K562 (cell line): Measurements from ENCODE around the gene TAS1R3. TPM values are rescaled to one million over a fixed set of nuclear protein-coding genes. Genes with fewer than 3 reads are reported as not detected.

Experiments used
- ATAC-seq: fragments of 200-7000 bp; cut with Tn5 transposase; 3 replicates; pipeline ENCODE4 v1.9.1; 2020; ENCODE audit warnings: moderate library complexity
- BruUV-seq: library from RNA; stranded (reverse); fragments of 400-500 nt; replicated peaks from 2 replicates; lab custom pipeline; 2021; lab: Mats Ljungman, UMichigan
- CTCF ChIA-PET: fragments of 300-600 bp; formaldehyde crosslinking; extraction: SDS; loops from one replicate; lab custom pipeline; 2021; ENCODE audit warnings: low intra/inter-chr PET ratio; lab: Yijun Ruan, JAX
- POLR2A ChIA-PET: fragments of 300-600, 350-650 bp; sonication (Branson Sonifier 250); formaldehyde crosslinking; extraction: SDS; loops from one replicate; lab custom pipeline; 2021; ENCODE audit warnings: antibody characterized with exemption, inconsistent platforms; lab: Yijun Ruan, JAX
- DNase-seq, 4 experiments: peaks; one replicate each; pipeline versions ENCODE4 v3.0.0 to v3.0.0-alpha.2; 2011 to 2018; ENCODE audit warnings: low spot score in 3 of 4, mixed read lengths in 3 of 4; ENCODE audit errors: extremely low read depth in 1 of 4
- FAIRE-seq: peaks from 2 replicates; lab custom pipeline; 2011; peaks lifted over from hg19 to GRCh38; lab: Jason Lieb, UNC
- H2AFZ ChIP-seq: 2 replicates; pipeline ENCODE4 v1.6.0; 2011; ENCODE audit warnings: low read depth, low read length, control low read depth, inconsistent platforms
- H3K27ac ChIP-seq: fragments of 200-600 bp; 3 replicates; pipeline ENCODE4 v1.8.0; 2011; ENCODE audit warnings: low read depth, mild to moderate bottlenecking, control low read depth, inconsistent platforms, low read length, moderate library complexity, mixed read lengths; ENCODE audit errors: extremely low read depth
- H3K27me3 ChIP-seq, 2 experiments: fragments of 300-600 bp in 1 of 2; 2 replicates in 1 of 2; 3 replicates in 1 of 2; pipeline versions ENCODE4 v1.6.0 to v1.8.0; 2011; ENCODE audit warnings: inconsistent platforms in 2 of 2, low read length in 2 of 2, mild to moderate bottlenecking in 1 of 2, mixed read lengths in 1 of 2, moderate library complexity in 1 of 2; ENCODE audit not compliant: control insufficient read depth in 2 of 2, insufficient read depth in 2 of 2
- H3K36me3 ChIP-seq: fragments of 300-600 bp; 3 replicates; pipeline ENCODE4 v1.8.0; 2011; ENCODE audit warnings: mild to moderate bottlenecking, low read length, inconsistent platforms; ENCODE audit not compliant: control insufficient read depth, insufficient read depth
- H3K4me1 ChIP-seq, 2 experiments: fragments of 200-600 bp in 1 of 2; replicated peaks in 1 of 2; 2 replicates in 1 of 2; 3 replicates in 1 of 2; pipeline versions ENCODE4 v1.5.1 to v1.8.0; 2011; ENCODE audit warnings: inconsistent platforms in 2 of 2, low read length in 2 of 2, mild to moderate bottlenecking in 1 of 2, mixed read lengths in 1 of 2, moderate library complexity in 1 of 2; ENCODE audit not compliant: control insufficient read depth in 2 of 2, insufficient read depth in 2 of 2
- H3K4me2 ChIP-seq: 2 replicates; pipeline ENCODE4 v1.6.1; 2011; ENCODE audit warnings: low read length, control low read depth, inconsistent platforms, mixed read lengths; ENCODE audit not compliant: insufficient read depth
- H3K4me3 ChIP-seq: fragments of 200-600 bp; sonication (generic), shearing (Covaris generic); 2 replicates; pipeline ENCODE4 v1.5.1; 2016; ENCODE audit warnings: control low read depth, inconsistent platforms
- H3K79me2 ChIP-seq: fragments of 200-600 bp; 3 replicates; pipeline ENCODE4 v1.8.0; 2011; ENCODE audit warnings: low read length, inconsistent platforms; ENCODE audit not compliant: control insufficient read depth, insufficient read depth
- H3K9ac ChIP-seq, 2 experiments: 2 replicates each; pipeline versions ENCODE4 v1.6.0 to v1.6.1; 2011; ENCODE audit warnings: low read depth in 2 of 2, low read length in 2 of 2, control low read depth in 1 of 2, inconsistent platforms in 1 of 2, mild to moderate bottlenecking in 1 of 2, mixed read lengths in 1 of 2; ENCODE audit not compliant: insufficient read depth in 1 of 2
- H3K9me1 ChIP-seq: one replicate; pipeline ENCODE4 v1.6.0; 2011; ENCODE audit warnings: inconsistent platforms, mild to moderate bottlenecking, low read length, moderate library complexity; ENCODE audit not compliant: control insufficient read depth, insufficient read depth
- H3K9me3 ChIP-seq: replicated peaks from 2 replicates; pipeline ENCODE4 v1.5.1; 2011; ENCODE audit warnings: low read depth, low read length, inconsistent platforms; ENCODE audit not compliant: control insufficient read depth, insufficient read depth
- H4K20me1 ChIP-seq: replicated peaks from 2 replicates; pipeline ENCODE4 v1.6.1; 2011; ENCODE audit warnings: low read length, inconsistent platforms, mixed read lengths; ENCODE audit not compliant: control insufficient read depth, insufficient read depth
- ARID2 ChIP-seq: fragments of 450-650 bp; IDR thresholded peaks from 2 replicates; pipeline ENCODE4 v1.6.1; 2017; ENCODE audit warnings: antibody characterized with exemption, mild to moderate bottlenecking
- ARNT ChIP-seq, 2 experiments: fragments of 450-650 bp; IDR thresholded peaks; 2 replicates each; pipeline ENCODE4 v1.6.1; 2016; ENCODE audit warnings: mild to moderate bottlenecking in 1 of 2
- ATF1 ChIP-seq, 2 experiments: fragments of 450-650 bp in 1 of 2; IDR thresholded peaks; 2 replicates each; pipeline ENCODE4 v1.6.1; 2016; ENCODE audit warnings: missing compliant biosample characterization in 1 of 2, missing genetic modification characterization in 1 of 2
- BRCA1 ChIP-seq, 2 experiments: fragments of 450-650 bp in 1 of 2; sonication (generic) in 1 of 2; formaldehyde crosslinking in 1 of 2; IDR thresholded peaks; 2 replicates each; pipeline versions ENCODE4 v1.5.0 to v1.6.1; 2017 to 2020; ENCODE audit warnings: mild to moderate bottlenecking in 1 of 2, missing genetic modification reagents in 1 of 2
- MAX ChIP-seq: sonication (generic); formaldehyde crosslinking; IDR thresholded peaks from 2 replicates; pipeline ENCODE4 v1.9.0; 2022; ENCODE audit warnings: mild to moderate bottlenecking, missing genetic modification reagents
- MYBL2 ChIP-seq, 2 experiments: fragments of 450-650 bp in 1 of 2; sonication (generic) in 1 of 2; formaldehyde crosslinking in 1 of 2; IDR thresholded peaks; 2 replicates each; pipeline versions ENCODE4 v1.6.1 to v1.8.1; 2017 to 2022; ENCODE audit warnings: borderline replicate concordance in 1 of 2, inconsistent platforms in 1 of 2, low read depth in 1 of 2, mild to moderate bottlenecking in 1 of 2, missing genetic modification reagents in 1 of 2, moderate library complexity in 1 of 2
- RFX7 ChIP-seq: fragments of 250-450 bp; sonication (Bioruptor Pico); IDR thresholded peaks from 2 replicates; pipeline ENCODE4 v1.5.1; 2021; ENCODE audit warnings: mild to moderate bottlenecking
- SUPT5H ChIP-seq: fragments of 450-650 bp; IDR thresholded peaks from 2 replicates; pipeline ENCODE4 v1.6.1; 2016
- ZC3H4 ChIP-seq: sonication (generic); formaldehyde crosslinking; IDR thresholded peaks from 2 replicates; pipeline ENCODE4 v1.9.0; 2021; ENCODE audit warnings: missing genetic modification reagents, borderline replicate concordance
- ZKSCAN1 ChIP-seq: fragments of 150-350 bp; IDR thresholded peaks from 2 replicates; pipeline ENCODE4 v1.6.1; 2016; ENCODE audit warnings: low read depth, low read length
- ZNF124 ChIP-seq: sonication (generic); formaldehyde crosslinking; IDR thresholded peaks from 2 replicates; pipeline ENCODE4 v1.8.1; 2022; ENCODE audit warnings: missing genetic modification reagents
- WGBS: fragments of 100-300 bp; shearing (Covaris generic); methylation state at CpG from one replicate; pipeline ENCODE4 v1.1.6; 2016; ENCODE audit warnings: low coverage, mixed read lengths; ENCODE audit not compliant: insufficient coverage; ENCODE audit errors: missing lambda C conversion rate; 5-methylcytosine and 5-hydroxymethylcytosine counted together
- in situ Hi-C: fragments of 300-500 bp; cut with MboI; formaldehyde crosslinking; loops from 4 replicates; pipeline ENCODE4 v1.15.0; 2018; ENCODE audit warnings: inconsistent platforms, mixed read lengths
- intact Hi-C: fragments of 100-400 bp; cut with micrococcal nuclease; formaldehyde crosslinking; loops from 2 replicates; pipeline ENCODE4 v1.14.2; 2022
- polyA plus RNA-seq, 8 experiments: library from polyadenylated mRNA; depleted of rRNA in 4 of 8; stranded (reverse) in 5 of 8; unstranded in 3 of 8; fragments of >200 nt; fragmentation: Nextera tagmentation in 2 of 8; fragmentation: Illumina TruSeq in 1 of 8; extraction: Ambion mirVana in 2 of 8; extraction: Trizol in 1 of 8; gene quantifications; 2 replicates each; pipeline versions ENCODE4 v1.2.1 to v1.2.3, GENCODE V29; 2011 to 2014; ENCODE audit warnings: inconsistent platforms in 1 of 8, missing spikeins in 1 of 8
- total RNA-seq, 7 experiments: library from RNA; depleted of rRNA in 6 of 7; stranded (reverse); fragments of >200 nt in 6 of 7; fragmentation: Illumina TruSeq in 2 of 7; extraction: Trizol in 2 of 7; gene quantifications; 2 replicates each; pipeline versions ENCODE4 v1.2.1 to v1.2.3, GENCODE V29; 2011 to 2021; ENCODE audit warnings: low replicate concordance in 1 of 7
- TF ChIP-seq, protein P1 (sequence below), 2 experiments: fragments of 450-650 bp in 1 of 2; sonication (generic) in 1 of 2; formaldehyde crosslinking; conservative IDR thresholded peaks; 2 replicates each; pipeline versions ENCODE4 v1.4.0 to v1.8.1; 2020 to 2022; ENCODE audit warnings: mild to moderate bottlenecking in 1 of 2, missing genetic modification reagents in 1 of 2
- TF ChIP-seq, protein P2 (sequence below): fragments of 250-450 bp; sonication (Bioruptor Pico); IDR thresholded peaks from 2 replicates; pipeline ENCODE4 v1.4.0; 2020; ENCODE audit warnings: mild to moderate bottlenecking
- TF ChIP-seq, protein P3 (sequence below), 3 experiments: fragments of 200-800 bp in 1 of 3; fragments of 250-450 bp in 1 of 3; fragments of 450-650 bp in 1 of 3; sonication (Bioruptor Pico) in 1 of 3; sonication (Bioruptor generic) in 1 of 3; formaldehyde crosslinking in 1 of 3; IDR thresholded peaks; 2 replicates each; pipeline versions ENCODE4 v1.6.1 to v1.8.0; 2016 to 2022; ENCODE audit warnings: mild to moderate bottlenecking in 2 of 3, missing genetic modification characterization in 2 of 3, missing compliant biosample characterization in 1 of 3, moderate library complexity in 1 of 3

TAS1R3 gene
- total and polyA plus RNA-seq, 9 of the 15 experiments (the other 6 are each of a cell fraction or from before 2014, with no cell fraction given), result 0.07 to 0.13 TPM; not detected in 7

GRCh38 chr1:1306661-1307260 is 24.3 kb upstream of the TAS1R3 start:
- Histone ChIP-seq H2AFZ (no peak overlapping the region), H3K9me3 (no peaks in the 10 kb centered on the region), H3K27me3 (no peaks in the 10 kb centered on the region), H3K4me3 (peak overlapping the region; percentile 94), H3K4me2 (peak overlapping the region; percentile 75), H3K27ac (peak overlapping the region; percentile 73; the same call in 2 of the 3 replicates), H3K79me2 (peaks cover 54% of the 10 kb centered on the region), H3K36me3 (peaks cover 30% of the 10 kb centered on the region), H3K4me1 (peaks cover 41 to 96% of the 10 kb centered on the region in 2 experiments), H4K20me1 (peaks cover 29% of the 10 kb centered on the region), H3K9ac (peak overlapping the region; percentile 69 to 97), H3K9me1 (peaks cover 5% of the 10 kb centered on the region)
- in situ Hi-C loops, result no loop called here
- ChIA-PET CTCF (no interaction called here), POLR2A (interaction anchor here (0.5 to 1.0 kb wide), 3 partner anchors 9 to 86 kb away, joined by 3 read pairs; no protein-coding TSS in a partner anchor)
- ATAC-seq (no peak), FAIRE-seq (peak; percentile 82), DNase-seq (no peak)
- intact Hi-C loops, result loop anchor here (5.0 to 10.0 kb wide), 2 partner anchors 71 to 918 kb away; partner anchors contain the start of genes AURKAIP1 and SKI
- 36% methylated on average over 27 of the region's 27 CpGs for WGBS
- TSS peak; percentile 57 for BruUV-seq
- TF ChIP-seq RFX7 (no peak), ATF1 (CRISPR knock-in tag; IDR thresholded peaks at IDR 0.05) (no peak), ATF1 (tag; IDR thresholded peaks at IDR 0.05) (no peak), SUPT5H (no peak), MYBL2 (IDR thresholded peaks at IDR 0.05; ENCODE audit: low read depth) (no peak), MYBL2 (CRISPR knock-in tag; IDR thresholded peaks at IDR 0.05; ENCODE audit: borderline replicate concordance) (0 out of 2 replicates have a peak, but pooled peaks have one; percentile 11), BRCA1 (IDR thresholded peaks at IDR 0.05) (no peak), BRCA1 (CRISPR knock-in tag; IDR thresholded peaks at IDR 0.05) (peak; percentile 90; the same call in 1 of the 2 replicates), ARNT (IDR thresholded peaks at IDR 0.05) (no peak), ARID2 (no peak), ZNF124 (CRISPR knock-in tag) (0 out of 2 replicates have a peak, but pooled peaks have one; percentile 57), MAX (peak; percentile 51; the same call in 1 of the 2 replicates), ZKSCAN1 (no peak), ZC3H4 (CRISPR knock-in tag) (peak; percentile 86; the same call in 1 of the 2 replicates)
- TF ChIP-seq, protein P1, sequence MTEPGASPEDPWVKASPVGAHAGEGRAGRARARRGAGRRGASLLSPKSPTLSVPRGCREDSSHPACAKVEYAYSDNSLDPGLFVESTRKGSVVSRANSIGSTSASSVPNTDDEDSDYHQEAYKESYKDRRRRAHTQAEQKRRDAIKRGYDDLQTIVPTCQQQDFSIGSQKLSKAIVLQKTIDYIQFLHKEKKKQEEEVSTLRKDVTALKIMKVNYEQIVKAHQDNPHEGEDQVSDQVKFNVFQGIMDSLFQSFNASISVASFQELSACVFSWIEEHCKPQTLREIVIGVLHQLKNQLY (CRISPR knock-in tag; conservative IDR thresholded peaks at IDR 0.05), result 0 out of 4 replicates have a peak, but pooled peaks of 1 of the 2 experiments have one; percentile 20
- TF ChIP-seq, protein P2, sequence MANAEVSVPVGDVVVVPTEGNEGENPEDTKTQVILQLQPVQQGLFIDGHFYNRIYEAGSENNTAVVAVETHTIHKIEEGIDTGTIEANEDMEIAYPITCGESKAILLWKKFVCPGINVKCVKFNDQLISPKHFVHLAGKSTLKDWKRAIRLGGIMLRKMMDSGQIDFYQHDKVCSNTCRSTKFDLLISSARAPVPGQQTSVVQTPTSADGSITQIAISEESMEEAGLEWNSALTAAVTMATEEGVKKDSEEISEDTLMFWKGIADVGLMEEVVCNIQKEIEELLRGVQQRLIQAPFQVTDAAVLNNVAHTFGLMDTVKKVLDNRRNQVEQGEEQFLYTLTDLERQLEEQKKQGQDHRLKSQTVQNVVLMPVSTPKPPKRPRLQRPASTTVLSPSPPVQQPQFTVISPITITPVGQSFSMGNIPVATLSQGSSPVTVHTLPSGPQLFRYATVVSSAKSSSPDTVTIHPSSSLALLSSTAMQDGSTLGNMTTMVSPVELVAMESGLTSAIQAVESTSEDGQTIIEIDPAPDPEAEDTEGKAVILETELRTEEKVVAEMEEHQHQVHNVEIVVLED (CRISPR knock-in tag), result no peak
- TF ChIP-seq, protein P3, sequence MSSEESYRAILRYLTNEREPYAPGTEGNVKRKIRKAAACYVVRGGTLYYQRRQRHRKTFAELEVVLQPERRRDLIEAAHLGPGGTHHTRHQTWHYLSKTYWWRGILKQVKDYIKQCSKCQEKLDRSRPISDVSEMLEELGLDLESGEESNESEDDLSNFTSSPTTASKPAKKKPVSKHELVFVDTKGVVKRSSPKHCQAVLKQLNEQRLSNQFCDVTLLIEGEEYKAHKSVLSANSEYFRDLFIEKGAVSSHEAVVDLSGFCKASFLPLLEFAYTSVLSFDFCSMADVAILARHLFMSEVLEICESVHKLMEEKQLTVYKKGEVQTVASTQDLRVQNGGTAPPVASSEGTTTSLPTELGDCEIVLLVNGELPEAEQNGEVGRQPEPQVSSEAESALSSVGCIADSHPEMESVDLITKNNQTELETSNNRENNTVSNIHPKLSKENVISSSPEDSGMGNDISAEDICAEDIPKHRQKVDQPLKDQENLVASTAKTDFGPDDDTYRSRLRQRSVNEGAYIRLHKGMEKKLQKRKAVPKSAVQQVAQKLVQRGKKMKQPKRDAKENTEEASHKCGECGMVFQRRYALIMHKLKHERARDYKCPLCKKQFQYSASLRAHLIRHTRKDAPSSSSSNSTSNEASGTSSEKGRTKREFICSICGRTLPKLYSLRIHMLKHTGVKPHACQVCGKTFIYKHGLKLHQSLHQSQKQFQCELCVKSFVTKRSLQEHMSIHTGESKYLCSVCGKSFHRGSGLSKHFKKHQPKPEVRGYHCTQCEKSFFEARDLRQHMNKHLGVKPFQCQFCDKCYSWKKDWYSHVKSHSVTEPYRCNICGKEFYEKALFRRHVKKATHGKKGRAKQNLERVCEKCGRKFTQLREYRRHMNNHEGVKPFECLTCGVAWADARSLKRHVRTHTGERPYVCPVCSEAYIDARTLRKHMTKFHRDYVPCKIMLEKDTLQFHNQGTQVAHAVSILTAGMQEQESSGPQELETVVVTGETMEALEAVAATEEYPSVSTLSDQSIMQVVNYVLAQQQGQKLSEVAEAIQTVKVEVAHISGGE (CRISPR knock-in tag; IDR thresholded peaks at IDR 0.05), result no peak
